ENCODE data around the gene KCTD17. TPM values are rescaled to one million over a fixed set of nuclear protein-coding genes. Genes with fewer than 3 reads are reported as not detected.

Gene KCTD17
- total RNA-seq, 1 experiment from 2014 or later = 11.7 TPM

GRCh38 chr22:37058917-37059701 is 7.6 kb downstream of the KCTD17 start:
- H3K9me3 Mint-ChIP-seq (ENCODE audit: unreplicated experiment) = no peaks in the 10 kb centered on the region

GRCh38 chr22:37059876-37060449 is 8.4 kb downstream of the KCTD17 start:
- Mint-ChIP-seq H3K4me1 (ENCODE audit: insufficient read depth, unreplicated experiment) (no peaks in the 10 kb centered on the region), H3K27ac (ENCODE audit: low read depth, unreplicated experiment) (no peak overlapping the region), H3K36me3 (ENCODE audit: insufficient read depth, unreplicated experiment) (peaks cover 14% of the 10 kb centered on the region), H3K9me3 (ENCODE audit: unreplicated experiment) (no peaks in the 10 kb centered on the region), H3K4me3 (ENCODE audit: unreplicated experiment) (no peak overlapping the region), H3K27me3 (ENCODE audit: insufficient read depth, unreplicated experiment) (no peaks in the 10 kb centered on the region)
- ChIA-PET POLR2A (no interaction called here), CTCF (no interaction called here)
- intact Hi-C loops (cut with micrococcal nuclease) = no loop called here
- DNase-seq (ENCODE audit: unreplicated experiment) = no peak
- BruUV-seq (replicated peaks) = no TSS peak
- no peak for TF ChIP-seq CTCF (IDR thresholded peaks at IDR 0.05; ENCODE audit: unreplicated experiment)

More at GRCh38 chr22:37058917-37059701, 7.6 kb downstream of the KCTD17 start:
- no peak for DNase-seq (ENCODE audit: unreplicated experiment)
- H3K27ac Mint-ChIP-seq (ENCODE audit: low read depth, unreplicated experiment) = no peak overlapping the region
- H3K4me1 Mint-ChIP-seq (ENCODE audit: insufficient read depth, unreplicated experiment) = no peaks in the 10 kb centered on the region
- ChIA-PET POLR2A (interaction anchor here (0.6 kb wide), 1 partner anchor 152 kb away, joined by 3 read pairs; no protein-coding TSS in a partner anchor), CTCF (no interaction called here)
- TF ChIP-seq CTCF (IDR thresholded peaks at IDR 0.05; ENCODE audit: unreplicated experiment) = no peak
- no TSS peak for BruUV-seq (replicated peaks)
- no peak overlapping the region for H3K4me3 Mint-ChIP-seq (ENCODE audit: unreplicated experiment)
- no peaks in the 10 kb centered on the region for H3K27me3 Mint-ChIP-seq (ENCODE audit: insufficient read depth, unreplicated experiment)
- peaks cover 14% of the 10 kb centered on the region for H3K36me3 Mint-ChIP-seq (ENCODE audit: insufficient read depth, unreplicated experiment)
- intact Hi-C loops (cut with micrococcal nuclease) = no loop called here

GRCh38 chr22:37060801-37061610 is 9.5 kb downstream of the KCTD17 start:
- no peak for TF ChIP-seq CTCF (IDR thresholded peaks at IDR 0.05; ENCODE audit: unreplicated experiment)
- no peaks in the 10 kb centered on the region for H3K27me3 Mint-ChIP-seq (ENCODE audit: insufficient read depth, unreplicated experiment)
- no peak overlapping the region for H3K4me3 Mint-ChIP-seq (ENCODE audit: unreplicated experiment)
- CTCF ChIA-PET = no interaction called here
- no TSS peak for BruUV-seq (replicated peaks)
- H3K9me3 Mint-ChIP-seq (ENCODE audit: unreplicated experiment) = no peaks in the 10 kb centered on the region
- POLR2A ChIA-PET = no interaction called here
- no peaks in the 10 kb centered on the region for H3K4me1 Mint-ChIP-seq (ENCODE audit: insufficient read depth, unreplicated experiment)
- H3K27ac Mint-ChIP-seq (ENCODE audit: low read depth, unreplicated experiment) = no peak overlapping the region
- intact Hi-C loops (cut with micrococcal nuclease) = no loop called here
- DNase-seq (ENCODE audit: unreplicated experiment) = no peak
- peaks cover 14% of the 10 kb centered on the region for H3K36me3 Mint-ChIP-seq (ENCODE audit: insufficient read depth, unreplicated experiment)
